MM.1S (cell line): Measurements from ENCODE around the gene KCNQ1.

Experiments used
- DNase-seq: peaks from one replicate; pipeline ENCODE4 v3.0.0-alpha.2; 2015
- H2AFZ ChIP-seq: fragments of 300-600 bp; sonication (generic); 2 replicates; pipeline ENCODE4 v1.6.0; 2016; ENCODE audit warnings: antibody characterized with exemption, low read length
- H3F3A ChIP-seq: fragments of 300-600 bp; sonication (generic); 2 replicates; pipeline ENCODE4 v1.6.1; 2016; ENCODE audit warnings: mild to moderate bottlenecking, antibody characterized with exemption, low read length, moderate library complexity, mixed read lengths; ENCODE audit not compliant: insufficient read depth
- H3K27ac ChIP-seq: fragments of 300-600 bp; sonication (generic); 2 replicates; pipeline ENCODE4 v1.5.1; 2016; ENCODE audit warnings: mild to moderate bottlenecking, low read length
- H3K27me3 ChIP-seq: fragments of 300-600 bp; sonication (generic); replicated peaks from 2 replicates; pipeline ENCODE4 v1.6.0; 2016; ENCODE audit warnings: low read length; ENCODE audit not compliant: insufficient read depth
- H3K36me3 ChIP-seq: fragments of 300-600 bp; sonication (generic); replicated peaks from 2 replicates; pipeline ENCODE4 v1.6.1; 2016; ENCODE audit warnings: mild to moderate bottlenecking, low read length, mixed read lengths; ENCODE audit not compliant: insufficient read depth
- H3K4me1 ChIP-seq: fragments of 300-600 bp; sonication (generic); 2 replicates; pipeline ENCODE4 v1.6.1; 2016; ENCODE audit warnings: low read length, mixed read lengths
- H3K4me2 ChIP-seq: fragments of 300-600 bp; sonication (generic); 2 replicates; pipeline ENCODE4 v1.6.0; 2016; ENCODE audit warnings: low read depth, low read length
- H3K4me3 ChIP-seq: fragments of 300-600 bp; sonication (generic); 2 replicates; pipeline ENCODE4 v1.5.1; 2016; ENCODE audit warnings: low read length, mixed read lengths
- H3K79me2 ChIP-seq: fragments of 300-600 bp; sonication (generic); 2 replicates; pipeline ENCODE4 v1.6.1; 2016; ENCODE audit warnings: mixed run types, low read length, mixed read lengths
- H3K9ac ChIP-seq: fragments of 300-600 bp; sonication (generic); 2 replicates; pipeline ENCODE4 v1.6.1; 2016; ENCODE audit warnings: low read length, mixed read lengths
- H3K9me2 ChIP-seq: fragments of 300-600 bp; sonication (generic); replicated peaks from 2 replicates; pipeline ENCODE4 v1.6.1; 2016; ENCODE audit warnings: mild to moderate bottlenecking, low read length, mixed read lengths; ENCODE audit not compliant: insufficient read depth
- H3K9me3 ChIP-seq: fragments of 300-600 bp; sonication (generic); replicated peaks from 2 replicates; pipeline ENCODE4 v1.6.1; 2016; ENCODE audit warnings: mild to moderate bottlenecking, low read length, mixed read lengths; ENCODE audit not compliant: insufficient read depth
- H4K20me1 ChIP-seq: fragments of 300-600 bp; sonication (generic); 2 replicates; pipeline ENCODE4 v1.6.1; 2016; ENCODE audit warnings: mild to moderate bottlenecking, low read length, moderate library complexity, mixed read lengths; ENCODE audit not compliant: insufficient read depth
- EZH2 ChIP-seq: fragments of 300-600 bp; sonication (generic); optimal IDR thresholded peaks from 2 replicates; pipeline ENCODE3; 2017; ENCODE audit warnings: low read depth, mild to moderate bottlenecking, antibody characterized with exemption, low read length, mixed read lengths
- EZH2phosphoT487 ChIP-seq: fragments of 300-600 bp; sonication (generic); IDR thresholded peaks from 2 replicates; pipeline ENCODE4 v1.6.1; 2018; ENCODE audit warnings: antibody characterized with exemption, low read length
- TF ChIP-seq, protein P1 (sequence below): fragments of 300-600 bp; sonication (generic); IDR thresholded peaks from 2 replicates; pipeline ENCODE4 v1.5.1; 2016; ENCODE audit warnings: antibody characterized with exemption, low read length, mixed read lengths

KCNQ1 gene

GRCh38 chr11:2816941-2817421 is 372.2 kb downstream of the KCNQ1 start:
- H3F3A ChIP-seq = no peaks in the 10 kb centered on the region
- H3K9me2 ChIP-seq = no peaks in the 10 kb centered on the region
- no peak overlapping the region for H3K4me2 ChIP-seq
- no peaks in the 10 kb centered on the region for H3K9me3 ChIP-seq
- TF ChIP-seq EZH2phosphoT487 (no peak), EZH2 (no peak)
- TF ChIP-seq, protein P1, sequence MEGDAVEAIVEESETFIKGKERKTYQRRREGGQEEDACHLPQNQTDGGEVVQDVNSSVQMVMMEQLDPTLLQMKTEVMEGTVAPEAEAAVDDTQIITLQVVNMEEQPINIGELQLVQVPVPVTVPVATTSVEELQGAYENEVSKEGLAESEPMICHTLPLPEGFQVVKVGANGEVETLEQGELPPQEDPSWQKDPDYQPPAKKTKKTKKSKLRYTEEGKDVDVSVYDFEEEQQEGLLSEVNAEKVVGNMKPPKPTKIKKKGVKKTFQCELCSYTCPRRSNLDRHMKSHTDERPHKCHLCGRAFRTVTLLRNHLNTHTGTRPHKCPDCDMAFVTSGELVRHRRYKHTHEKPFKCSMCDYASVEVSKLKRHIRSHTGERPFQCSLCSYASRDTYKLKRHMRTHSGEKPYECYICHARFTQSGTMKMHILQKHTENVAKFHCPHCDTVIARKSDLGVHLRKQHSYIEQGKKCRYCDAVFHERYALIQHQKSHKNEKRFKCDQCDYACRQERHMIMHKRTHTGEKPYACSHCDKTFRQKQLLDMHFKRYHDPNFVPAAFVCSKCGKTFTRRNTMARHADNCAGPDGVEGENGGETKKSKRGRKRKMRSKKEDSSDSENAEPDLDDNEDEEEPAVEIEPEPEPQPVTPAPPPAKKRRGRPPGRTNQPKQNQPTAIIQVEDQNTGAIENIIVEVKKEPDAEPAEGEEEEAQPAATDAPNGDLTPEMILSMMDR = no peak
- no peaks in the 10 kb centered on the region for H3K36me3 ChIP-seq
- no peaks in the 10 kb centered on the region for H4K20me1 ChIP-seq
- H3K27me3 ChIP-seq = no peaks in the 10 kb centered on the region
- H3K4me3 ChIP-seq = no peak overlapping the region
- no peak overlapping the region for H3K9ac ChIP-seq
- no peak overlapping the region for H2AFZ ChIP-seq
- no peak overlapping the region for H3K27ac ChIP-seq
- DNase-seq = no peak
- H3K4me1 ChIP-seq = no peaks in the 10 kb centered on the region
- H3K79me2 ChIP-seq = no peaks in the 10 kb centered on the region

- no peak for TF ChIP-seq EZH2phosphoT487
- TF ChIP-seq EZH2 = no peak
- Histone ChIP-seq H3K27ac (no peak overlapping the region), H3K9me2 (no peaks in the 10 kb centered on the region), H3K9ac (no peak overlapping the region), H3F3A (no peaks in the 10 kb centered on the region), H4K20me1 (no peaks in the 10 kb centered on the region), H3K4me1 (no peaks in the 10 kb centered on the region), H3K36me3 (no peaks in the 10 kb centered on the region), H2AFZ (no peak overlapping the region), H3K79me2 (no peaks in the 10 kb centered on the region), H3K9me3 (no peaks in the 10 kb centered on the region), H3K4me2 (no peak overlapping the region), H3K27me3 (no peaks in the 10 kb centered on the region), H3K4me3 (no peak overlapping the region)
- DNase-seq = no peak
These were observed 372.6 kb downstream of the KCNQ1 start for GRCh38 chr11:2817431-2817830.

- Histone ChIP-seq H3K4me1 (no peaks in the 10 kb centered on the region), H3K4me3 (no peak overlapping the region), H3K27me3 (no peaks in the 10 kb centered on the region), H3K9me3 (no peaks in the 10 kb centered on the region), H3K79me2 (no peaks in the 10 kb centered on the region), H3K4me2 (no peak overlapping the region), H3K36me3 (no peaks in the 10 kb centered on the region), H2AFZ (no peak overlapping the region), H3F3A (no peaks in the 10 kb centered on the region), H4K20me1 (no peaks in the 10 kb centered on the region), H3K9me2 (no peaks in the 10 kb centered on the region), H3K27ac (no peak overlapping the region), H3K9ac (no peak overlapping the region)
- TF ChIP-seq EZH2phosphoT487 = no peak
- no peak for TF ChIP-seq EZH2
- TF ChIP-seq, protein P1 = no peak
- DNase-seq = no peak
These were observed 373.2 kb downstream of the KCNQ1 start for GRCh38 chr11:2818021-2818420.

GRCh38 chr11:2818503-2818902 is 373.7 kb downstream of the KCNQ1 start:
- DNase-seq = no peak
- no peak overlapping the region for H3K27ac ChIP-seq
- H3K4me2 ChIP-seq = no peak overlapping the region
- H3K4me3 ChIP-seq = no peak overlapping the region
- no peak overlapping the region for H3K9ac ChIP-seq
- H2AFZ ChIP-seq = no peak overlapping the region
- no peaks in the 10 kb centered on the region for H3K79me2 ChIP-seq
- no peaks in the 10 kb centered on the region for H3K9me2 ChIP-seq
- no peaks in the 10 kb centered on the region for H4K20me1 ChIP-seq
- no peaks in the 10 kb centered on the region for H3K36me3 ChIP-seq
- no peak for TF ChIP-seq EZH2phosphoT487
- no peak for TF ChIP-seq EZH2
- TF ChIP-seq, protein P1 = no peak
- no peaks in the 10 kb centered on the region for H3F3A ChIP-seq
- no peaks in the 10 kb centered on the region for H3K4me1 ChIP-seq
- no peaks in the 10 kb centered on the region for H3K27me3 ChIP-seq
- no peaks in the 10 kb centered on the region for H3K9me3 ChIP-seq
